ENCODE measurements around the gene COL4A6.

Gene COL4A6

GRCh38 chrX:108156934-108157466 is 281.2 kb downstream of the COL4A6 start:
- DNase-seq = no peak

- no peak for DNase-seq
These were observed 282.1 kb downstream of the COL4A6 start for GRCh38 chrX:108156082-108156481.

- no peak for DNase-seq
These were observed 289.7 kb downstream of the COL4A6 start for GRCh38 chrX:108148524-108148923.

- peak in 1 of 2 experiments; percentile 15 for DNase-seq
These were observed 299.2 kb downstream of the COL4A6 start for GRCh38 chrX:108138814-108139702.

GRCh38 chrX:108134724-108135123 is 303.5 kb downstream of the COL4A6 start:
- no peak for DNase-seq

GRCh38 chrX:108132876-108133275 is 305.3 kb downstream of the COL4A6 start:
- DNase-seq = no peak

- no peak for DNase-seq
These were observed 306.2 kb downstream of the COL4A6 start for GRCh38 chrX:108132034-108132433.

GRCh38 chrX:108131471-108131870 is 306.8 kb downstream of the COL4A6 start:
- DNase-seq = no peak

- DNase-seq = no peak
These were observed 307.3 kb downstream of the COL4A6 start for GRCh38 chrX:108130889-108131288.

- DNase-seq = no peak
These were observed 311.1 kb downstream of the COL4A6 start for GRCh38 chrX:108127152-108127551.

- no peak for DNase-seq
These were observed 311.6 kb downstream of the COL4A6 start for GRCh38 chrX:108126661-108127060.

GRCh38 chrX:108123591-108124366 is 314.4 kb downstream of the COL4A6 start:
- DNase-seq = no peak

- no peak for DNase-seq
These were observed 315.5 kb downstream of the COL4A6 start for GRCh38 chrX:108122748-108123147.

GRCh38 chrX:108121291-108121690 is 316.9 kb downstream of the COL4A6 start:
- no peak for DNase-seq

GRCh38 chrX:108117988-108118387 is 320.2 kb downstream of the COL4A6 start:
- DNase-seq = no peak

- DNase-seq = no peak
These were observed 323.7 kb downstream of the COL4A6 start for GRCh38 chrX:108114541-108114940.
